Hematopoietic multipotent progenitor cell treated with erythropoietin and hydrocortisone succinate and interleukin-3 and kit ligand, for 6 days (in vitro differentiated cells): Measurements from ENCODE around the gene LIPG.
"Not testable (repeated sequence)": the region's sequence is repeated elsewhere in the genome, so short reads cannot be mapped to it uniquely, and the experiment has no call there.

Source experiments
- DNase-seq: peaks from one replicate; pipeline ENCODE4 v3.0.0-alpha.2; 2015

LIPG gene

DNA sequence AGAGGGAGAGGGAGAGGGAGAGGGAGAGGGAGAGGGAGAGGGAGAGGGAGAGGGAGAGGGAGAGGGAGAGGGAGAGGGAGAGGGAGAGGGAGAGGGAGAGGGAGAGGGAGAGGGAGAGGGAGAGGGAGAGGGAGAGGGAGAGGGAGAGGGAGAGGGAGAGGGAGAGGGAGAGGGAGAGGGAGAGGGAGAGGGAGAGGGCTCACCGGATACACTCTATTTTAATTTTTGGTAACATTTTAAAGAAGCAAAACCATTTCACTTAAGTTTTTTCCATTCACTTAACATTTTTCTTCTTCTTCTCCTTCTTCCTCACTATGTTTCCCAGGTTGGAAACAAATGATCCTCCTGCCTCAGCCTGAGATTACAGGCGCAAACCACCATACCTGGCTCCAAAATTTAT lies 17.2 kb downstream of the LIPG start:
- DNase-seq = not testable (repeated sequence)

GRCh38 chr18:49579583-49579982 lies 17.7 kb downstream of the LIPG start:
- DNase-seq = not testable (repeated sequence)

- no peak for DNase-seq
Measured at GRCh38 chr18:49580279-49580678, 18.4 kb downstream of the LIPG start.

DNA sequence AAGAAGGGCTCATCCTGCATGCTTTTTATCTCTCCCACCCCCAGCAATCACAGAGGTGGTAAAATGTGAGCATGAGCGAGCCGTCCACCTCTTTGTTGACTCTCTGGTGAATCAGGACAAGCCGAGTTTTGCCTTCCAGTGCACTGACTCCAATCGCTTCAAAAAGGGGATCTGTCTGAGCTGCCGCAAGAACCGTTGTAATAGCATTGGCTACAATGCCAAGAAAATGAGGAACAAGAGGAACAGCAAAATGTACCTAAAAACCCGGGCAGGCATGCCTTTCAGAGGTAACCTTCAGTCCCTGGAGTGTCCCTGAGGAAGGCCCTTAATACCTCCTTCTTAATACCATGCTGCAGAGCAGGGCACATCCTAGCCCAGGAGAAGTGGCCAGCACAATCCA lies 19.5 kb downstream of the LIPG start:
- DNase-seq = peak; percentile 18

DNA sequence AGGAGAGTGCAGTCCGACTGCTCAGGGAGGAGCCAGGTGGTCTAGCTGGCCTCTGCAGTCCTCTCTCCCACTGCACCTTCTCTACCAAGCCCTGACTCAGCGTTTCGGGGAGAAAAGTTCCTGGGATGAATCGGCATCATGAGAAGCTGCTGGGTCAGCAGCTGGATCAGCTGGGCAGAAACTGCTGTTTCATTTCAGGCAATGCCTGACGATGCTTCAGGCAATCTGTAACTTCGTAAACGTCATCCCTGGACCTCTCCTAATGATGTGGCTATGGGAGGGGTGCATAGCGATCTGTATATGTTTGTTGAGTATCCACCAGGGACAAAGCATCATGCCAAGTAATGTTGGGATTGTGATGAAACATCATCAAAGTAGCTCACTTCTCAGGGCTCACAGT lies 20.7 kb downstream of the LIPG start:
- DNase-seq = no peak

DNA sequence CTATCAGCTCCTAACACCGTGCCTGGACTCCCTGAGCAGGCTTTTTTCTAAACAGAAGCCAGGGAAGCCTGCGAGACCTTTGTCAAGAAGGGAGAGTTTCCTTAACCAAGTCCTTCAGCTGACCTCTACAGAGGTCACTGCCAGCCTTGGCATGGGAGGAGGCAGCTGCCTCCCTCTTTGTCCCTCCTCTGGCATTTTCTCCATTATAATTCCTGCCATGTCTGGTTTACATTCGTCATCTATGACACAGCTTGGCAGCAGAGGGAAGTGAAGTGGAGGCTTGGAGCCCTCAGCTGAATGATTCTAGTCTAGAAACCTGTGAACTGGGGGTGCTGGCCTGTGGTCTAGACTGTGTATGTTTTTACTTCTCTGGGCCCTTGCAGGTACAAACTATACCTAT lies 22.5 kb downstream of the LIPG start:
- no peak for DNase-seq

- not testable (repeated sequence) for DNase-seq
Measured at GRCh38 chr18:49584951-49585350, 23.1 kb downstream of the LIPG start.

DNA sequence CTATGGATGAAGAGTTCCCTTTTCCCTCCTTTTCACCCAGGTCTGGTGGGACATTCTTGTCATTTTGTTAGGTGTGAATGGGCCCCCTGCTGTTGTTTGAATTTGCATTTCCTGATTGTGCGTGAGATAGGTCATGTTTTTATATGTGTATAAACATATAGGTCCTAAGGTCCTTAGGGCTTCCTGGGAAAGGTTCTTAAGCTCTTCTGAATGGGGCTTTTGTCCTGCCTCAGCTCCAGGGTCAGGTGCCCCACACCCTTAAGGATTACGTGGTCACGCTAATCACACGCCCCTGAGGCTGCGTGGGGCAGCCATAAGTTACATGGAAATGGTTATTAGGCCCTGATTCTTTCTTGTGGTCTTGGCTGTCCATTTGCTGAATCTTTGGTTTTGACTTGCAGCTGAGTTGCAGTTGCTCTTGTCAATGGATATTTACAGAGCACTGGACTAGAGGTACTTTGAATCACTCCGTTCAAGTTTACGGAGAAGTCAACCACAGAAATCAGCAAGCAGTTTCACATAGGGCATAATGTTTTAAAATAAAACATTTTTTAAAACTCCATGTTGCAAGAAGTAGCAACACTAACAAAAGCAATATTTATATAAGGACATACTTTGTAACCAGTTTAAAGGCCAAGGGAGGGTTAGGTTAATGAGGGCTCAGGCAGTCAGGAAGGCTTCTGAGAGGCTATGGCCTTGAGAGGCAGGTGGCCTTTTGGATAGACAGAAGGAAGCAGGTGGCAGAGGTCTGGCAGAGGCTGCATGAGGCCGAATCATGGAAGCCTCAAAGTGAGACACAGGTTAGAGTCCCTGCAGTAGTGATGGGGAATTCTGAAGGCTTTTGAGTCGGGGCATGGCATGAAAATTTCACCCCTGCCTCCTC lies 24.2 kb downstream of the LIPG start:
- no peak for DNase-seq

DNA sequence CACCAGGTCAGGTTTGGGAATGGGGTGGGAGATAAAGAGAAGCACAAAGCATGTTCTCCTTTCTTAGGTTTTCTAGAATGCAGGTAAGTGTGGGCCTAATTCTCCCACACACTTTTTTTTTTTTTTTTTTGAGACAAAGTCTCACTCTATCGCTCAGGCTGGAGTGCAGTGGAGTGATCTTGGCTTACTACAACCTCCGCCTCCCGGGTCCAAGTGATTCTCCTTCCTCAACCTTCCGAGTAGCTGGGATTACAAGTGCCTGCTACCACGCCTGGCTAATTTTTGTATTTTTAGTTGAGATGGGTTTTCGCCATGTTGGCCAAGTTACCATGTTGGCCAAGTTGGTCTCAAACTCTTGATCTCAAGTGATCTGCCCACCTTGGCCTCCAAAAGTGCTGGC lies 26.3 kb downstream of the LIPG start:
- DNase-seq = no peak

DNA sequence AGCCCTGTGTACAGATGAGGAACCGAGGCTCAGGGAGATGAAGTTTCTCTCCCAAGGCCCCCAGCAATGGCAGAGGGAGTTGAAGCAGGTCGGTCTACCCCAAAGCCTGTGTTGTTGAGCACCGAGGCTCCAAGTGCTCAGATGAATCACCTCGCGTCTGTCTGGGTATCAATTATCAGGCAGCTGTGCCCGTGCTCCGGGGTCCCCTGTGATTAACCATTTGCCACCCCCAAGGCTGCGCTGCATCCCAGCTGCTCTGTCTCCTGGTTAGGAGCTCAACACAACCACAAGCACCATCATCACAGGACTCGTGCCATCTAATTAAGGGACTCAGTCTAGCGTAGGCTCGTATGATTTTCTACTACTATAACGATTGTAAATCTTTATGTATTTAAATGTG lies 27.1 kb downstream of the LIPG start:
- DNase-seq = no peak

GRCh38 chr18:49590608-49591007 lies 28.8 kb downstream of the LIPG start:
- DNase-seq = no peak

DNA sequence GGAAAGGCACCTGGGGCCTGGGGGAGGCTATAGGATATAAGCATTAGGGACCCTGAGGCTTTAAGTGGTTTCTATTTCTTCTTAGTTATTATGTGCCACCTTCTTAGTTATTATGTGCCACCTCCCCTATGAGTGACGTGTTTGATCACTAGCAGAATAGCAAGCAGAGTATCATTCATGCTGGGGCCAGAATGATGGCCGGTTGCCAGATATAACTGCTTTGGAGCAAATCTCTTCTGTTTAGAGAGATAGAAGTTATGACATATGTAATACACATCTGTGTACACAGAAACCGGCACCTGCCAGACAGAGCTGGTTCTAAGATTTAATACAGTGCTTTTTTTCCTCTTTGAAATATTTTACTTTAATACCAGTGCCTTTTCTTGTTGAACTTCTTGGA lies 29.4 kb downstream of the LIPG start:
- no peak for DNase-seq

DNA sequence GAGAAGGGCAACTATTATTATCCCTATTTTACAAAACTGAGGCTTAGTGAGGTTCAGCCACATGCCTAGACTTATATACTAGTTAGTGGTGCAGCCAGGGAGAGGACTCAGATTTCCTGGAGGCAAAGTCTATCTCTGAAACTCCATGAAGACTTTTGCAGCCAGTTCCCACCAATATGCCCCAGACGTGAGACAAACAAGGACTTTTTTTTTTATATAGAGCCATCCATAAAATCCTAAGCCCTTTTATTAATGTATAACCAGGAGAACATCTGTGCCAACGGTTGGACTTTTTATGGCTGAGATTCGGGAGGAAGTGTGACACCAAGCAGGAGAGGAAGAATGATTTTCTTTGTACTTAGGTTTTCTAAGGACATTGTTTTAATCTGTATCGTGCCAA lies 29.9 kb downstream of the LIPG start:
- no peak for DNase-seq

- DNase-seq = no peak
Measured at GRCh38 chr18:49596687-49597086, 34.8 kb downstream of the LIPG start.

GRCh38 chr18:49597157-49597931 lies 35.5 kb downstream of the LIPG start:
- DNase-seq = no peak

DNA sequence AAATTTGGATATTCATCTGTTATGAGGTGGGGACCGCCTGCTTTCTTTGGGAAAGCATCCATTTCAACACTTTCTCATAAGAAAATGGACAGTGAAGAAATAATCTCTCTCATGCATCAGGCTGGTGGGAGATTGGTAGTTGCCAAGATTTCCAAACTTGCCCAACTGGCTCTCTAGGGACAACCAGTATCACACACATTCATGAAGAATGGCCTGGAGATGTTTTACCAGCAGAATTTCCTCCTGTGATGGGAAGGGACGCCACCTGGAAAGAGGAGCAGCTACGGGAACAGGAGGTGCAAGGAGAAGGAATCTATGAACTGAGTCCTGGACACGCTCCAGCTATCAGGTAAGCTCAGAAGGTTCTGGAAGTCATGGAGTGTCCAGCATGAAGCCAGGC lies 39.4 kb downstream of the LIPG start:
- no peak for DNase-seq

GRCh38 chr18:49608366-49609255 lies 46.8 kb downstream of the LIPG start:
- no peak for DNase-seq

DNA sequence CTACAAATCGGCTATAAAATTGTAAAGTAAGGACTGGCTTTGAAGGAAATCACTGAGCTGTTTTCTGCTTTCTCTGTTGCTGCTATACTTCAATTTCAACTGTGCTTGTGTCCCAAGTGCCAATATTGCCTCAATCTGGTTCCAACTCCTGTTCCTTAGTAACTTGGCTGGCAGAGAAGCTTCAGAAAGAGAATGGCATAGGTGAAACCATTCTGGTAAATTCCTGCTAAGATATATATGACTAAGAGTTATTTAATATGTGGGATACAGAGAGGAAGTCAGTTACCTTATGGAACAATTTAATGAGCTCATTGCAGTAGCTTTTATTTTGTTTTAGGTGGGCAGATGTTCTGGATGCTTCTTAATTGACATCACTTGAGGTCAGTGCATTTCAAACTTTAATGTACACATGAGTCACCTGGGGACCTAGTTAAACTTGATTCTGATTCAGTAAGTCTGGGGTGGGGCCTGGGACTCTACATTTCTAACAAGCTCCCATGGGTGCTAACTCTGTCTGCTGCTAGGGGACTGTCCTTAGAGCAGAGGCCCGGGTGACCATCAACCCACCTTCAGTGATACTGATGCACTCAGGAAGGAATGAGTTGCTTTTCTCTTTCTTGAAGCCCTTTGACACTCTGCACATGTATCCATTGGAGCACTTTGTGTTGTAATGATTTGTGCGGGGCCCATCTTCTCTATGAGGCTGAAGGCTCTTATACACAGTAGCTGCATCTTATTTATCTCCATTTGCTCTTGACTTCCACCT lies 47.6 kb downstream of the LIPG start:
- no peak for DNase-seq

- no peak for DNase-seq
Measured at GRCh38 chr18:49610022-49610445, 48.2 kb downstream of the LIPG start.

DNA sequence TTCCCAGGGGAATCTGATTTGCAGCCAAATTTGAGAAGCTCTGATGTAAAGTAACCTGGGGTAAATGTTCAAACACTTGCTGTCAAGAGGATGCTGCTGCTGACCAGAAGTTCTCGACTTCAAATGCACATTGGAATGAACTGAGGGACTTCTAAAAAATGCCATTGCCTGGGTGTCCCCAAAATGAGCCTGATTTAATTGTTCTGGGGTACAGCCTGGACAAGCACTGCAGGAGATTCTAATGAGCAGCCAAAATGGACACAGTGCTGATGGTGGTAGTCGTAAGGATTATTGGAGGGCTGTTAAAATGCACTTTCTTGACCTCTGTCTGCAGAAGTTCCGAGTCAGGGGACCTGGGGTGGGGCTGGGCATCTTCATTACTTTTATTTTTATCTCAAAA lies 49.5 kb downstream of the LIPG start:
- DNase-seq = no peak

DNA sequence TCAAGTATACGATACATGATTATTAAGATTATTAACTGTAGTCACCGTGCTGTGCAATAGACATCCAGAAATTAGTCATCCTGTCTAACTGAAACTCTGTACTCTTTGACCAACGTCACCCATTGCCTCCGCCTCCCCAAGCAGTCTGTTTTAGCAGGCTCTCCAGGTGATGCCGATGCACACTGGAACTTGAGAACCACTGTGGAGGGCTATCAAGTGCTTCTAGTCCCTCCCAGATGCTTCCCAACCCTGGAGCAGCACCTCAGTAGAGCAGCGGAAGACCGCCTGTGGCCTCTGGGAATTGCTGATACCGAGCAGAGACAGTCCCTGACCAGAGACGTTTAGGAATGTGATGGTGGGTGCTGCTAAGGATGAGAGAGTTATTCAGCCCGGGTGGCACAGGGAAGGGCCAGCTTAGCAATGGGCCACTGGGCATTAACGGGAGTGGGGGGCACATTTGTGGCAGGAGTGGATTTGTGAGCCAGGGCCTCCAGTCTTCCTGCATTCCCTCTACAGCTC lies 50.7 kb downstream of the LIPG start:
- no peak for DNase-seq

GRCh38 chr18:49613141-49613640 lies 51.3 kb downstream of the LIPG start:
- no peak for DNase-seq
